HL-60 (cell line): Measurements from ENCODE around the gene DDC.
A peak's percentile ranks its signal among the peaks of the same experiment; 100 is the strongest.

ENCODE experiments used
- DNase-seq, 2 experiments: peaks; one replicate each; pipeline ENCODE4 v3.0.0-alpha.2; 2010 to 2020; ENCODE audit warnings: low read depth in 1 of 2, low spot score in 1 of 2
- H3K27ac ChIP-seq: fragments of 250-450 bp; sonication (Bioruptor Pico); replicated peaks from 2 replicates; pipeline ENCODE4 v1.5.1; 2020; ENCODE audit warnings: mild to moderate bottlenecking, moderate library complexity
- H3K27me3 ChIP-seq: fragments of 250-450 bp; sonication (Bioruptor Pico); 2 replicates; pipeline ENCODE4 v1.5.1; 2021; ENCODE audit warnings: mild to moderate bottlenecking, moderate library complexity; ENCODE audit not compliant: insufficient read depth, poor library complexity, severe bottlenecking
- H3K4me3 ChIP-seq: replicated peaks from 2 replicates; pipeline ENCODE4 v1.5.1; 2011; ENCODE audit warnings: mild to moderate bottlenecking, control low read depth, low read length; ENCODE audit not compliant: insufficient read depth
- CTCF ChIP-seq: IDR thresholded peaks from one replicate; pipeline ENCODE4 v1.5.1; 2011; ENCODE audit warnings: low read length, control low read depth, inconsistent platforms; ENCODE audit not compliant: insufficient read depth
- GABPA ChIP-seq: IDR thresholded peaks from 2 replicates; pipeline ENCODE4 v1.6.1; 2012; ENCODE audit warnings: low read depth
- POLR2AphosphoS5 ChIP-seq: IDR thresholded peaks from 2 replicates; pipeline ENCODE4 v1.6.1; 2012; ENCODE audit warnings: low read depth
- REST ChIP-seq: IDR thresholded peaks from 2 replicates; pipeline ENCODE4 v1.6.1; 2012; ENCODE audit warnings: low read depth; ENCODE audit not compliant: insufficient replicate concordance
- SPI1 ChIP-seq: IDR thresholded peaks from 2 replicates; pipeline ENCODE4 v1.6.1; 2012; ENCODE audit warnings: low read depth, mild to moderate bottlenecking, borderline replicate concordance

Gene DDC

GRCh38 chr7:50595491-50596102 lies 30.4 kb upstream of the DDC start:
- H3K4me3 ChIP-seq = no peak overlapping the region
- peak in 1 of 2 experiments; percentile 39 for DNase-seq
- TF ChIP-seq CTCF = no peak
- no peak for TF ChIP-seq GABPA
- no peak for TF ChIP-seq POLR2AphosphoS5
- TF ChIP-seq REST = no peak
- no peak for TF ChIP-seq SPI1
- no peaks in the 10 kb centered on the region for H3K27me3 ChIP-seq
- no peak overlapping the region for H3K27ac ChIP-seq

- no peak for TF ChIP-seq SPI1
- TF ChIP-seq REST = no peak
- no peak for TF ChIP-seq GABPA
- no peak for TF ChIP-seq POLR2AphosphoS5
- TF ChIP-seq CTCF = no peak
- no peaks in the 10 kb centered on the region for H3K27me3 ChIP-seq
- H3K4me3 ChIP-seq = no peak overlapping the region
- H3K27ac ChIP-seq = no peak overlapping the region
- no peak for DNase-seq
Observed at GRCh38 chr7:50594734-50595485, 29.7 kb upstream of the DDC start.

GRCh38 chr7:50594136-50594535 lies 28.9 kb upstream of the DDC start:
- Histone ChIP-seq H3K4me3 (no peak overlapping the region), H3K27me3 (no peaks in the 10 kb centered on the region), H3K27ac (no peak overlapping the region)
- no peak for TF ChIP-seq SPI1
- no peak for TF ChIP-seq CTCF
- no peak for TF ChIP-seq GABPA
- no peak for TF ChIP-seq REST
- DNase-seq = no peak
